ENCODE results near the gene CBFA2T3. TPM values are rescaled to one million over a fixed set of nuclear protein-coding genes. Genes with fewer than 3 reads are reported as not detected.

The CBFA2T3 gene
- polyA plus RNA-seq, 1 experiment: not detected

- Histone ChIP-seq H3K4me3 (ENCODE audit: low read depth, low read length) (no peak overlapping the region), H3K27me3 (ENCODE audit: control insufficient read depth, insufficient read depth, low read length) (no peaks in the 10 kb centered on the region), H3K36me3 (ENCODE audit: control insufficient read depth, insufficient read depth, low read length) (peaks cover 11% of the 10 kb centered on the region)
- CTCF ChIA-PET: no interaction called here
- no peak for TF ChIP-seq CTCF (IDR thresholded peaks at IDR 0.05; ENCODE audit: insufficient read depth, low read depth, low read length)
- DNase-seq (ENCODE audit: low read depth): no peak
- POLR2A ChIA-PET: no interaction called here
Measured at GRCh38 chr16:88859381-88860091, 117.5 kb downstream of the CBFA2T3 start.

GRCh38 chr16:88857728-88858339 lies 119.2 kb downstream of the CBFA2T3 start:
- Histone ChIP-seq H3K4me3 (ENCODE audit: low read depth, low read length) (peak overlapping the region; percentile 96), H3K36me3 (ENCODE audit: control insufficient read depth, insufficient read depth, low read length) (peaks cover 14% of the 10 kb centered on the region), H3K27me3 (ENCODE audit: control insufficient read depth, insufficient read depth, low read length) (no peaks in the 10 kb centered on the region)
- DNase-seq (ENCODE audit: low read depth): peak; percentile 11
- CTCF ChIA-PET: interaction anchor here (0.6 to 2.6 kb wide), 20 partner anchors 8 to 310 kb away, joined by 3 to 12 read pairs (median 4); partner anchors contain the start of genes APRT and PABPN1L
- TF ChIP-seq CTCF (IDR thresholded peaks at IDR 0.05; ENCODE audit: insufficient read depth, low read depth, low read length): peak; percentile 91
- POLR2A ChIA-PET: no interaction called here

GRCh38 chr16:88856828-88857727 lies 119.9 kb downstream of the CBFA2T3 start, which contains the start of the genes GALNS and TRAPPC2L:
Gene GALNS (minus strand): TSS chr16:88856947. CDS start chr16:88856877, 70 bp downstream.
Gene TRAPPC2L (plus strand): TSS chr16:88857127. CDS start chr16:88857151, 24 bp downstream.
- TF ChIP-seq CTCF (IDR thresholded peaks at IDR 0.05; ENCODE audit: insufficient read depth, low read depth, low read length): no peak
- H3K27me3 ChIP-seq (ENCODE audit: control insufficient read depth, insufficient read depth, low read length): no peaks in the 10 kb centered on the region
- peaks cover 11% of the 10 kb centered on the region for H3K36me3 ChIP-seq (ENCODE audit: control insufficient read depth, insufficient read depth, low read length)
- H3K4me3 ChIP-seq (ENCODE audit: low read depth, low read length): peak within 1 kb of the TSS; percentile 96
- peak; percentile 46 for DNase-seq (ENCODE audit: low read depth)
- POLR2A ChIA-PET: no interaction called here
- CTCF ChIA-PET: interaction anchor here (0.6 to 2.6 kb wide), 18 partner anchors 9 to 311 kb away, joined by 3 to 12 read pairs (median 4); partner anchors contain the start of genes APRT and PABPN1L

GRCh38 chr16:88856122-88856827 lies 120.7 kb downstream of the CBFA2T3 start:
- no peak for TF ChIP-seq CTCF (IDR thresholded peaks at IDR 0.05; ENCODE audit: insufficient read depth, low read depth, low read length)
- Histone ChIP-seq H3K36me3 (ENCODE audit: control insufficient read depth, insufficient read depth, low read length) (peaks cover 9% of the 10 kb centered on the region), H3K4me3 (ENCODE audit: low read depth, low read length) (peak overlapping the region; percentile 96), H3K27me3 (ENCODE audit: control insufficient read depth, insufficient read depth, low read length) (no peaks in the 10 kb centered on the region)
- DNase-seq (ENCODE audit: low read depth): no peak
- ChIA-PET CTCF (interaction anchor here (0.9 to 2.6 kb wide), 4 partner anchors 31 to 119 kb away, joined by 4 to 12 read pairs (median 8); partner anchors contain the start of gene APRT), POLR2A (no interaction called here)

All from BJ (cell line).